Measurements from ENCODE around the gene EPS15. TPM values are rescaled to one million over a fixed set of nuclear protein-coding genes. Genes with fewer than 3 reads are reported as not detected.
"Not testable (repeated sequence)": the region's sequence is repeated elsewhere in the genome, so short reads cannot be mapped to it uniquely, and the experiment has no call there.

EPS15 gene
- total RNA-seq, 3 donors from 2014 or later: 83.6 to 144 (median 127) TPM

GRCh38 chr1:51454554-51454953, 64.5 kb downstream of the EPS15 start:
- H3K27me3 ChIP-seq: no peaks in the 10 kb centered on the region
- TF ChIP-seq CTCF (IDR thresholded peaks at IDR 0.05) (no peak), POLR2AphosphoS5 (IDR thresholded peaks at IDR 0.05) (no peak), POLR2A (IDR thresholded peaks at IDR 0.05) (no peak)
- intact Hi-C loops (cut with DNase I; ENCODE audit: low total_unique reads): no loop called here

GRCh38 chr1:51453010-51453409, 66.1 kb downstream of the EPS15 start:
- DNase-seq (ENCODE audit: low spot score in 2 of 2): no peak
- Histone ChIP-seq H3K27ac (no peak overlapping the region), H3K36me3 (peaks cover under 1% of the 10 kb centered on the region), H3K9me3 (no peaks in the 10 kb centered on the region), H3K27me3 (no peaks in the 10 kb centered on the region), H3K4me1 (no peaks in the 10 kb centered on the region), H3K4me3 (no peak overlapping the region)
- no peak for TF ChIP-seq POLR2AphosphoS5 (IDR thresholded peaks at IDR 0.05)
- no peak for TF ChIP-seq CTCF (IDR thresholded peaks at IDR 0.05)
- TF ChIP-seq POLR2A (IDR thresholded peaks at IDR 0.05): no peak
- intact Hi-C loops (cut with DNase I; ENCODE audit: low total_unique reads): no loop called here

More at GRCh38 chr1:51454554-51454953, 64.5 kb downstream of the EPS15 start:
- no peaks in the 10 kb centered on the region for H3K9me3 ChIP-seq
- H3K4me3 ChIP-seq: no peak overlapping the region
- H3K4me1 ChIP-seq: no peaks in the 10 kb centered on the region
- no peak overlapping the region for H3K27ac ChIP-seq
- DNase-seq (ENCODE audit: low spot score in 2 of 2): no peak
- peaks cover 4% of the 10 kb centered on the region for H3K36me3 ChIP-seq

GRCh38 chr1:51448844-51449454, 70.1 kb downstream of the EPS15 start:
- H3K27me3 ChIP-seq; H3K27ac ChIP-seq; intact Hi-C loops (cut with DNase I; ENCODE audit: low total_unique reads); H3K4me3 ChIP-seq; H3K9me3 ChIP-seq; DNase-seq (ENCODE audit: low spot score in 2 of 2); H3K36me3 ChIP-seq; H3K4me1 ChIP-seq: not testable (repeated sequence)

- TF ChIP-seq POLR2AphosphoS5 (IDR thresholded peaks at IDR 0.05) (no peak), POLR2A (IDR thresholded peaks at IDR 0.05) (no peak), CTCF (IDR thresholded peaks at IDR 0.05) (no peak)
- DNase-seq (ENCODE audit: low spot score in 2 of 2): no peak
- no peaks in the 10 kb centered on the region for H3K36me3 ChIP-seq
- H3K27me3 ChIP-seq: no peaks in the 10 kb centered on the region
- intact Hi-C loops (cut with DNase I; ENCODE audit: low total_unique reads): no loop called here
- peak overlapping the region; percentile 36 to 43 for H3K27ac ChIP-seq
- no peaks in the 10 kb centered on the region for H3K4me1 ChIP-seq
- no peak overlapping the region for H3K4me3 ChIP-seq
- no peaks in the 10 kb centered on the region for H3K9me3 ChIP-seq
Measured at GRCh38 chr1:51445351-51446090, 73.5 kb downstream of the EPS15 start.

GRCh38 chr1:51444534-51445192, 74.4 kb downstream of the EPS15 start:
- Histone ChIP-seq H3K4me1 (no peaks in the 10 kb centered on the region), H3K36me3 (no peaks in the 10 kb centered on the region), H3K27me3 (no peaks in the 10 kb centered on the region), H3K27ac (no peak overlapping the region), H3K4me3 (no peak overlapping the region), H3K9me3 (no peaks in the 10 kb centered on the region)
- TF ChIP-seq POLR2AphosphoS5 (IDR thresholded peaks at IDR 0.05): no peak
- TF ChIP-seq CTCF (IDR thresholded peaks at IDR 0.05): no peak
- no peak for TF ChIP-seq POLR2A (IDR thresholded peaks at IDR 0.05)
- no peak for DNase-seq (ENCODE audit: low spot score in 2 of 2)
- intact Hi-C loops (cut with DNase I; ENCODE audit: low total_unique reads): no loop called here
